OCI-LY1 (cell line): ENCODE results near the gene CCR4.

ENCODE experiments used
- CTCF ChIP-seq: fragments of 200-600 bp; sonication (generic), shearing (Covaris generic); IDR thresholded peaks from 2 replicates; pipeline ENCODE4 v1.5.1; 2017; ENCODE audit warnings: mild to moderate bottlenecking, antibody characterized with exemption, low read length, moderate library complexity, mixed read lengths
- EZH2 ChIP-seq: fragments of 200-600 bp; sonication (generic), shearing (Covaris generic); IDR thresholded peaks from 2 replicates; pipeline ENCODE4 v1.8.0; 2017; ENCODE audit warnings: borderline replicate concordance, mixed run types, mild to moderate bottlenecking, antibody characterized with exemption, low read length, moderate library complexity, mixed read lengths

GRCh38 chr3:32968920-32969389, 17.5 kb downstream of the CCR4 start:
- no peak for TF ChIP-seq CTCF
- no peak for TF ChIP-seq EZH2
